GM12875 (cell line): Measurements from ENCODE around the gene TCOF1.

Experiments used
- H3K4me3 ChIP-seq: one replicate; pipeline ENCODE4 v1.5.1; 2011; ENCODE audit warnings: low read depth, low read length, control low read depth
- TF ChIP-seq, protein P1 (sequence below): IDR thresholded peaks from 2 replicates; pipeline ENCODE4 v1.5.1; 2011; ENCODE audit warnings: low read depth, mild to moderate bottlenecking, control low read depth, inconsistent platforms, low read length, moderate library complexity, borderline replicate concordance; ENCODE audit not compliant: insufficient read depth

Gene TCOF1

DNA sequence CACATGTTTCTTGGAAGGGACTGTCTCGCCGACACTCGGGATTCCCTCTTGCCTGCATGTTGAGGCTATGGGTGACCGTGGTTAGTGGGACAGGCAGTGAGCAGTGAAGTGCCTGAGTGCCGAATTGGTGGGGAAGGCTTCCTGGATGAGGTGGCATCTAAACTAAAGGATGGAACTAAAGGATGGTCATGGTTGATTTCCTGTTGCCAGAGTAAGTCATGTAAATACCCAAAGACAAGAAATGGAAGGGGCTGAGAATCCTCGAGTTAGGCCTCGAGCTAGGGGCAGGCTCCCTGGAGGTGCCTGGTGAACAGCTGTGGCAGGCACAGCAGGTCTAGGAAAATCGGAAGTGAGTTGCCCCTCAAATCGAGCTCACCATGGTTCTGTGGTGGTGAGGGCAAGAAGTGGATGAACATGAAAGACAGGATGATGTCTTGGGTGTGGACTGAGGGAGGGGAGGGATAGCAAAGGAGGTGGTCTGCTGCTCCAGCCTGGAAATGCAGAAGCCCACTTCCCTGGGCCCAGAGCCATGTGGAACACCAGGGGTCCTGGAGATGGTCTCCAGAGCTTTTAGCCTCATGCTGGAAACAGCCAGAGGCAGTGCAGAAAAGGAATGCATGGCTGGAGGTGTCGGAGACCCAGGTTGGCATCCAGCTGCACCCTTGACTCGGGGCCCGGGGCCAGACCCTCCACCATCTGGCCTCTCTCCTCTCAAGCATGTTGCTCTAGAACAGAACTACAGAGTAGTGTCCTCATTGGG lies 43.0 kb downstream of the TCOF1 start:
- no peak overlapping the region for H3K4me3 ChIP-seq
- TF ChIP-seq, protein P1, sequence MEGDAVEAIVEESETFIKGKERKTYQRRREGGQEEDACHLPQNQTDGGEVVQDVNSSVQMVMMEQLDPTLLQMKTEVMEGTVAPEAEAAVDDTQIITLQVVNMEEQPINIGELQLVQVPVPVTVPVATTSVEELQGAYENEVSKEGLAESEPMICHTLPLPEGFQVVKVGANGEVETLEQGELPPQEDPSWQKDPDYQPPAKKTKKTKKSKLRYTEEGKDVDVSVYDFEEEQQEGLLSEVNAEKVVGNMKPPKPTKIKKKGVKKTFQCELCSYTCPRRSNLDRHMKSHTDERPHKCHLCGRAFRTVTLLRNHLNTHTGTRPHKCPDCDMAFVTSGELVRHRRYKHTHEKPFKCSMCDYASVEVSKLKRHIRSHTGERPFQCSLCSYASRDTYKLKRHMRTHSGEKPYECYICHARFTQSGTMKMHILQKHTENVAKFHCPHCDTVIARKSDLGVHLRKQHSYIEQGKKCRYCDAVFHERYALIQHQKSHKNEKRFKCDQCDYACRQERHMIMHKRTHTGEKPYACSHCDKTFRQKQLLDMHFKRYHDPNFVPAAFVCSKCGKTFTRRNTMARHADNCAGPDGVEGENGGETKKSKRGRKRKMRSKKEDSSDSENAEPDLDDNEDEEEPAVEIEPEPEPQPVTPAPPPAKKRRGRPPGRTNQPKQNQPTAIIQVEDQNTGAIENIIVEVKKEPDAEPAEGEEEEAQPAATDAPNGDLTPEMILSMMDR, result no peak

DNA sequence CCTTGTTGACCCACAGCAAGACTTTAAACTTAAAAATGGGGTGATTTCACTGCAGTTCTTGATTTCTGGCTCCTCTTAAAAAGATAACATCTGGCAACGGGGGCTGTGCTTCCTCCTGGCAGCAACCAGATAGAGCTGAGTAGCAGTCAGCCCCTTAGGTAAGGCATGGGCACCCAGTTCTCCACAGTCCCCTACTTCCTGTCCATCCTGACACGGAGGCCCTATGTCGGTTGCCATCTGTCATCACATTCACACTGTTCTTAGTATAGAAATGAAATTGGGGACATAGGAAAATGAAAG lies 43.5 kb downstream of the TCOF1 start:
- TF ChIP-seq, protein P1, result no peak
- no peak overlapping the region for H3K4me3 ChIP-seq

DNA sequence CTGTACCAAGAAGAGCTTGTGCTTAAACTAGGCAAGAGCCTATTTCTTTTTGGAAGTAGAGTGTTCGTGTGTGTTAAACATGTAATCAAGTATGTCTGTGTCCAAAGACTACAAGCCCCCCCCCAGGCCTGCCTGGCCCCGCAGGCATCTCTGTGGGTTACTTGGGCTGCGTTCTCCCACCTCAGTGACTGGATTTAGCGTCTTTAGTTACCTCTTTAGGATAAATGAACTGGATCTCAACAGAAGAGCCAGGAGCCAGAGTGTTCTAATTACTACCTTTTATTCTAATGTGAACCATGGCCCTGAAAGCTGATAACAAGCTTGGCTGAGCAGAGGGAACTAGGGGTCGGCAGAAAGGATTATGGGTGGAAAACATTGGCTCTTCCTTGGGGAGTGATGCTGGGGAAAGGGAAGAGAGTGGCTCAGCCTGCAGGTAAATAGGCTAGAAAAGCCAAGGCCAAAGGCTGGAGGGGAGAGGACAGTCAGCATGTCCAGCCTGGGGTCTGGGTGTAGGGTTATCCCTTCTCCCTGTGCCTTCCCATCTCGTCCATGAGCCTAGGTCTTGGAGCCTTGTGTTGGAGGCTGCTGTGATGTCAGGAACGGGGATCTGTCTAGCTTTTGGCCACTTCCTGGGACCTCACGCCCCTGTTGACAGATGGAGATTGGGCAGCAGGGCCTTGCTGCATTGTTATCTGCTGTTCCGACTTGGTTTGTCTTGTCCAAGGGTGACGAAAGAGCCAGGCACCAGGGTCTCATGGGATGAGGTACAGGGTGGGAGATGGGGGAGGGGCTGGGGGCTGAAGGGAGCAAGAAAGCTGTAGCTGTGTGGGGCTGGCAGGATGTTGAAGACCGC lies 44.1 kb downstream of the TCOF1 start:
- H3K4me3 ChIP-seq, result no peak overlapping the region
- TF ChIP-seq, protein P1, result no peak

DNA sequence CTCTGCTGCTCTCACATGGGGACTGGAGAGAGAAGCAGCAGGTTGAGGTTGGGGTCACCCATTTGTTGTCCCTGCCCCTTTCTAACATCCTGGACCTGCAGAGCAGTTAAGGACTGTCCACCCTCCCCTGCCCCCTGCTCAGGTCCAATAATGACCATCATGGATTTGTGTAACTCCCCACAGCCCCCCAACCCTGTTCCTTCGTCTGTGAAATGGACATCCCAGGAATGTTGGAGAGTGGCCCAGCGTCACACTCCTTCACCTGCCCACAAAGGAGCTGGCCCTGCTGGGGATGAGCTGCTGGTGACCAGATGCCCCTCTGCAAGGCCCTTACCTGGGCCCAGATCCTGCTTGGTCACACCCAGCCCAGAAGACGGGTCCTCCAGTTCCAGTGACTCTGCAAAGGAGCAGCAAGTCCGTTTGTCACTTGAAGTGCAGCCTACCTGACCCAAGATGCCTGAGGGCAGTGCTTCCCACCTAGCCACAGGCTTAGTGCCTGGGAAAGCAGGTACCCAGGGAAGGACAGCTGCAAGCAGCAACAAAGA lies 44.8 kb downstream of the TCOF1 start:
- no peak overlapping the region for H3K4me3 ChIP-seq
- TF ChIP-seq, protein P1, result no peak

DNA sequence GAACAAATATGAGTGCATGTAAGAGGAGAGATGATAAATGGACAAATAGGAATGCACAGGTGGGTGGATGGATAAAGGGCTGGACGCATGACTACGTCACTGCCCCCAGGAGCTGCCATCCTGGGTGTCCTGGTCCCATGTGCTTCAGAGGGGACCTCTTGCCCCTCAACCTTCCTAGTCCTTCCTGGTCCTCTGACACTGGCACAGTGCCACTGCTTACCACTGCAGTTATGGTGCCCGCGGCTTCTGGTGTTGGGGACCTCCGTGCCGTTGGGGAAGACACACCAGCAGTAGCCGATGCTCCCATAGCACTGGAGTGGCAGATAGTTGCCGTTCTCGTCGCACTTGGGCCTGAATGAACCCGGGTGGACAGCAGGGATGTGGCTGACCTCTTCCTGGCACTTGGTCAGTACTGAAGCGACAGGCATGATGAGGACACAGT lies 45.4 kb downstream of the TCOF1 start:
- no peak overlapping the region for H3K4me3 ChIP-seq
- TF ChIP-seq, protein P1, result no peak

DNA sequence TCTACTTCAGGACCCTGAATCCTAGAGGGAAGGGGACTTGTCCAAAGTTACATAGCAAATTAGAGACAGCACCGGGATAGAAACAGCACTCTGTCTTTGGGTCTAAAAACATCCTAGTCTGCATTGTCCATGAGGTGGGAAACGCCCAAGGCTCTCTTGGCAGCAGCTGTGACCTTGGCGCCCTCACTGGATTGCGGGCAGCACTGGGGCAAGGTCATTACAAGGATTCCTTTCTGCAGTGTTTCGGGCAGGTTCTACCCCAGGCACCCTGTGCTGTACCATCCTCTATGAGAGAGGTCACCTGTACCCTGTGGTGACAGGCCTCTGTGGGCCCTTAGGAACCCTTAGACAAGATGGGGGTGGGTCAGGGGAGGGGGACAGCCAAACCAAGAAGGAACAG lies 46.6 kb downstream of the TCOF1 start:
- no peak overlapping the region for H3K4me3 ChIP-seq
- TF ChIP-seq, protein P1, result no peak
